Parathyroid adenoma (tissue), 2 donors: ENCODE measurements around the gene GALNT11.

Source experiments
- H2AFZ ChIP-seq: fragments of 300-600 bp; sonication (generic); one replicate; pipeline ENCODE4 v1.7.0; 2017; ENCODE audit warnings: antibody characterized with exemption, mild to moderate bottlenecking
- H3K27ac ChIP-seq: fragments of 300-600 bp; sonication (generic); one replicate; pipeline ENCODE4 v1.7.0; 2017
- H3K27me3 ChIP-seq: fragments of 300-600 bp; sonication (generic); one replicate; pipeline ENCODE4 v1.7.0; 2017; ENCODE audit warnings: low read length; ENCODE audit not compliant: control insufficient read depth, insufficient read depth
- H3K36me3 ChIP-seq: fragments of 300-600 bp; sonication (generic); one replicate; pipeline ENCODE4 v1.7.0; 2017; ENCODE audit warnings: low read length; ENCODE audit not compliant: control insufficient read depth, insufficient read depth
- H3K4me1 ChIP-seq: fragments of 300-600 bp; sonication (generic); one replicate; pipeline ENCODE4 v1.7.0; 2017; ENCODE audit warnings: control low read depth
- H3K4me2 ChIP-seq: fragments of 300-600 bp; sonication (generic); one replicate; pipeline ENCODE4 v1.7.0; 2017; ENCODE audit warnings: low read length
- H3K4me3 ChIP-seq: fragments of 300-600 bp; sonication (generic); one replicate; pipeline ENCODE4 v1.7.0; 2017; ENCODE audit warnings: low read depth, low read length
- H3K79me2 ChIP-seq: fragments of 300-600 bp; sonication (generic); one replicate; pipeline ENCODE4 v1.7.0; 2017; ENCODE audit warnings: control low read depth
- H3K9ac ChIP-seq: fragments of 300-600 bp; sonication (generic); one replicate; pipeline ENCODE4 v1.7.0; 2017; ENCODE audit warnings: mild to moderate bottlenecking
- H3K9me3 ChIP-seq: fragments of 300-600 bp; sonication (generic); one replicate; pipeline ENCODE4 v1.7.0; 2017; ENCODE audit warnings: low read length; ENCODE audit not compliant: control insufficient read depth
- CTCF ChIP-seq: fragments of 300-600 bp; sonication (generic); IDR thresholded peaks from one replicate; pipeline ENCODE4 v1.7.0; 2017; ENCODE audit warnings: antibody characterized with exemption, mild to moderate bottlenecking
- donor health status: primary hyperparathyroidism.

GALNT11 gene

GRCh38 chr7:152085131-152085530 lies 59.7 kb downstream of the GALNT11 start:
- H3K4me2 ChIP-seq: no peak overlapping the region
- H3K4me3 ChIP-seq: no peak overlapping the region
- peaks cover 17% of the 10 kb centered on the region for H3K79me2 ChIP-seq
- no peak overlapping the region for H2AFZ ChIP-seq
- no peaks in the 10 kb centered on the region for H3K36me3 ChIP-seq
- no peaks in the 10 kb centered on the region for H3K9me3 ChIP-seq
- no peak overlapping the region for H3K9ac ChIP-seq
- no peaks in the 10 kb centered on the region for H3K27me3 ChIP-seq
- no peak overlapping the region for H3K27ac ChIP-seq
- peaks cover 7% of the 10 kb centered on the region for H3K4me1 ChIP-seq
- TF ChIP-seq CTCF: no peak

GRCh38 chr7:152086513-152086912 lies 61.0 kb downstream of the GALNT11 start:
- Histone ChIP-seq H3K27me3 (no peaks in the 10 kb centered on the region), H3K4me3 (no peak overlapping the region), H2AFZ (no peak overlapping the region), H3K79me2 (peaks cover 23% of the 10 kb centered on the region), H3K9me3 (no peaks in the 10 kb centered on the region), H3K36me3 (no peaks in the 10 kb centered on the region), H3K4me2 (no peak overlapping the region), H3K9ac (no peak overlapping the region), H3K4me1 (peaks cover 7% of the 10 kb centered on the region), H3K27ac (no peak overlapping the region)
- no peak for TF ChIP-seq CTCF

- Histone ChIP-seq H3K27ac (no peak overlapping the region), H3K4me3 (no peak overlapping the region), H3K79me2 (peaks cover 26% of the 10 kb centered on the region), H3K9ac (no peak overlapping the region), H3K4me1 (peaks cover 7% of the 10 kb centered on the region), H3K36me3 (no peaks in the 10 kb centered on the region), H2AFZ (no peak overlapping the region), H3K9me3 (no peaks in the 10 kb centered on the region), H3K4me2 (no peak overlapping the region), H3K27me3 (no peaks in the 10 kb centered on the region)
- no peak for TF ChIP-seq CTCF
Measured at GRCh38 chr7:152089183-152089582, 63.7 kb downstream of the GALNT11 start.

- Histone ChIP-seq H3K4me1 (no peaks in the 10 kb centered on the region), H3K4me2 (no peak overlapping the region), H3K4me3 (no peak overlapping the region), H3K9ac (no peak overlapping the region), H3K79me2 (peaks cover 26% of the 10 kb centered on the region), H3K9me3 (no peaks in the 10 kb centered on the region), H2AFZ (no peak overlapping the region), H3K36me3 (no peaks in the 10 kb centered on the region), H3K27ac (no peak overlapping the region), H3K27me3 (no peaks in the 10 kb centered on the region)
- no peak for TF ChIP-seq CTCF
Measured at GRCh38 chr7:152090747-152091146, 65.3 kb downstream of the GALNT11 start.

- Histone ChIP-seq H3K36me3 (no peaks in the 10 kb centered on the region), H3K4me3 (no peak overlapping the region), H3K4me1 (no peaks in the 10 kb centered on the region), H3K79me2 (peaks cover 20% of the 10 kb centered on the region), H3K27ac (no peak overlapping the region), H3K4me2 (no peak overlapping the region), H3K9me3 (no peaks in the 10 kb centered on the region), H3K27me3 (no peaks in the 10 kb centered on the region), H3K9ac (no peak overlapping the region), H2AFZ (no peak overlapping the region)
- TF ChIP-seq CTCF: no peak
Measured at GRCh38 chr7:152093717-152094116, 68.2 kb downstream of the GALNT11 start.
